MM.1S (cell line): Measurements from ENCODE around the gene IRAK3.

Experiments
- DNase-seq: peaks from one replicate; pipeline ENCODE4 v3.0.0-alpha.2; 2015
- H2AFZ ChIP-seq: fragments of 300-600 bp; sonication (generic); 2 replicates; pipeline ENCODE4 v1.6.0; 2016; ENCODE audit warnings: antibody characterized with exemption, low read length
- H3F3A ChIP-seq: fragments of 300-600 bp; sonication (generic); 2 replicates; pipeline ENCODE4 v1.6.1; 2016; ENCODE audit warnings: mild to moderate bottlenecking, antibody characterized with exemption, low read length, moderate library complexity, mixed read lengths; ENCODE audit not compliant: insufficient read depth
- H3K27ac ChIP-seq: fragments of 300-600 bp; sonication (generic); 2 replicates; pipeline ENCODE4 v1.5.1; 2016; ENCODE audit warnings: mild to moderate bottlenecking, low read length
- H3K27me3 ChIP-seq: fragments of 300-600 bp; sonication (generic); replicated peaks from 2 replicates; pipeline ENCODE4 v1.6.0; 2016; ENCODE audit warnings: low read length; ENCODE audit not compliant: insufficient read depth
- H3K36me3 ChIP-seq: fragments of 300-600 bp; sonication (generic); replicated peaks from 2 replicates; pipeline ENCODE4 v1.6.1; 2016; ENCODE audit warnings: mild to moderate bottlenecking, low read length, mixed read lengths; ENCODE audit not compliant: insufficient read depth
- H3K4me1 ChIP-seq: fragments of 300-600 bp; sonication (generic); 2 replicates; pipeline ENCODE4 v1.6.1; 2016; ENCODE audit warnings: low read length, mixed read lengths
- H3K4me2 ChIP-seq: fragments of 300-600 bp; sonication (generic); 2 replicates; pipeline ENCODE4 v1.6.0; 2016; ENCODE audit warnings: low read depth, low read length
- H3K4me3 ChIP-seq: fragments of 300-600 bp; sonication (generic); 2 replicates; pipeline ENCODE4 v1.5.1; 2016; ENCODE audit warnings: low read length, mixed read lengths
- H3K79me2 ChIP-seq: fragments of 300-600 bp; sonication (generic); 2 replicates; pipeline ENCODE4 v1.6.1; 2016; ENCODE audit warnings: mixed run types, low read length, mixed read lengths
- H3K9ac ChIP-seq: fragments of 300-600 bp; sonication (generic); 2 replicates; pipeline ENCODE4 v1.6.1; 2016; ENCODE audit warnings: low read length, mixed read lengths
- H3K9me2 ChIP-seq: fragments of 300-600 bp; sonication (generic); replicated peaks from 2 replicates; pipeline ENCODE4 v1.6.1; 2016; ENCODE audit warnings: mild to moderate bottlenecking, low read length, mixed read lengths; ENCODE audit not compliant: insufficient read depth
- H3K9me3 ChIP-seq: fragments of 300-600 bp; sonication (generic); replicated peaks from 2 replicates; pipeline ENCODE4 v1.6.1; 2016; ENCODE audit warnings: mild to moderate bottlenecking, low read length, mixed read lengths; ENCODE audit not compliant: insufficient read depth
- H4K20me1 ChIP-seq: fragments of 300-600 bp; sonication (generic); 2 replicates; pipeline ENCODE4 v1.6.1; 2016; ENCODE audit warnings: mild to moderate bottlenecking, low read length, moderate library complexity, mixed read lengths; ENCODE audit not compliant: insufficient read depth
- EZH2 ChIP-seq: fragments of 300-600 bp; sonication (generic); optimal IDR thresholded peaks from 2 replicates; pipeline ENCODE3; 2017; ENCODE audit warnings: low read depth, mild to moderate bottlenecking, antibody characterized with exemption, low read length, mixed read lengths
- EZH2phosphoT487 ChIP-seq: fragments of 300-600 bp; sonication (generic); IDR thresholded peaks from 2 replicates; pipeline ENCODE4 v1.6.1; 2018; ENCODE audit warnings: antibody characterized with exemption, low read length
- TF ChIP-seq, protein P1 (sequence below): fragments of 300-600 bp; sonication (generic); IDR thresholded peaks from 2 replicates; pipeline ENCODE4 v1.5.1; 2016; ENCODE audit warnings: antibody characterized with exemption, low read length, mixed read lengths

The IRAK3 gene

DNA sequence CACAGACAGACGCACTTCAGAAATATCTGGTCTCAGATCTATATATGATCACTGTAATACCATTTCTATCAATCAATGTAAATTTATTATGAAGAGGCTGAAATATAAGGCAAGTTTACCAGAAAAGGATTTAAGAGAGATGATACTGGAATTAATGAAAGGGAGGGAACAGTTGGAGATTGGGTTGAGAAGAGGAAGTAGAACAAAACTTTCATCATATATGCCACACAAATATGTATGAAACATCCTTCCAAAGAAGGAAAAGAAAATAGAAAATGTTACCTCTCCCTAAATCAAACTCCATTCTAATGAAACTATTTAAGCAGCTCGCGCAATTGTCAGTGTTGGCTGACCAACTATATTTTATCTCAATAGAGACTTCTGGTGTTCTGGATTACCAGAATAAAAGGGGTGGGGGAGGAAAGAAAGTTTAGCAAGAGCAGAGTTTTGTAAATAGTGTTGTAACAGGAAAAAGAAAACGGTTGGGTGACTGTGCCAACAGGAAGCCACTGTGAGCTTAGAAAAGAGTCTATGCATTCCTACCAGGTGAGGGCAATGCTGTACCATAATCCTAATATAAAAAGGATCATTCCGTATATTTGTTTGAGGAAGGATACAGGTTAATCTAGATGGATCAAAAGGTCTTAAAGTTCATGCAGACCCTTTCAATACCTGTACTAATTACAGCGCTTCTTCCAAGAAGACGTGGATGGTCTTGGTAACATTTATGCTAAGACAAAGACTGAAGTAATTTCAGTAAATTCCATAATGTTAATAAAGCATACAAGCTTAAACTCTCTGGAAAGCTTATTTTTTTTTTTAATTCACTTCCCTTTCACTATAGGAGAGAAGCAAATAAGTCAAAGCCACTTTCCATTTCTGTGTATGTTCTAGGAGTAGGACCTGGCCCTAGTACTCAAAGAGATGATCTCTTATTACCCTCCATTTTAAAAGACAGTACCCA is 43.9 kb upstream of the IRAK3 start:
- no peaks in the 10 kb centered on the region for H3K9me2 ChIP-seq
- H3K4me1 ChIP-seq, result peaks cover 8% of the 10 kb centered on the region; the same call in 1 of the 2 replicates
- peak; percentile 66 for DNase-seq
- no peaks in the 10 kb centered on the region for H4K20me1 ChIP-seq
- no peak overlapping the region for H3K4me3 ChIP-seq
- H2AFZ ChIP-seq, result no peak overlapping the region
- H3K79me2 ChIP-seq, result no peaks in the 10 kb centered on the region
- H3K4me2 ChIP-seq, result no peak overlapping the region
- TF ChIP-seq EZH2phosphoT487, result no peak
- TF ChIP-seq, protein P1, sequence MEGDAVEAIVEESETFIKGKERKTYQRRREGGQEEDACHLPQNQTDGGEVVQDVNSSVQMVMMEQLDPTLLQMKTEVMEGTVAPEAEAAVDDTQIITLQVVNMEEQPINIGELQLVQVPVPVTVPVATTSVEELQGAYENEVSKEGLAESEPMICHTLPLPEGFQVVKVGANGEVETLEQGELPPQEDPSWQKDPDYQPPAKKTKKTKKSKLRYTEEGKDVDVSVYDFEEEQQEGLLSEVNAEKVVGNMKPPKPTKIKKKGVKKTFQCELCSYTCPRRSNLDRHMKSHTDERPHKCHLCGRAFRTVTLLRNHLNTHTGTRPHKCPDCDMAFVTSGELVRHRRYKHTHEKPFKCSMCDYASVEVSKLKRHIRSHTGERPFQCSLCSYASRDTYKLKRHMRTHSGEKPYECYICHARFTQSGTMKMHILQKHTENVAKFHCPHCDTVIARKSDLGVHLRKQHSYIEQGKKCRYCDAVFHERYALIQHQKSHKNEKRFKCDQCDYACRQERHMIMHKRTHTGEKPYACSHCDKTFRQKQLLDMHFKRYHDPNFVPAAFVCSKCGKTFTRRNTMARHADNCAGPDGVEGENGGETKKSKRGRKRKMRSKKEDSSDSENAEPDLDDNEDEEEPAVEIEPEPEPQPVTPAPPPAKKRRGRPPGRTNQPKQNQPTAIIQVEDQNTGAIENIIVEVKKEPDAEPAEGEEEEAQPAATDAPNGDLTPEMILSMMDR, result peak; percentile 71
- no peaks in the 10 kb centered on the region; the same call in 1 of the 2 replicates for H3K36me3 ChIP-seq
- no peaks in the 10 kb centered on the region for H3K9me3 ChIP-seq
- H3F3A ChIP-seq, result no peaks in the 10 kb centered on the region; the same call in 1 of the 2 replicates
- no peaks in the 10 kb centered on the region for H3K27me3 ChIP-seq
- no peak overlapping the region for H3K27ac ChIP-seq
- H3K9ac ChIP-seq, result no peak overlapping the region

GRCh38 chr12:66149702-66150398 is 39.2 kb upstream of the IRAK3 start:
- H3K9me3 ChIP-seq, result no peaks in the 10 kb centered on the region
- peaks cover 7% of the 10 kb centered on the region; the same call in 1 of the 2 replicates for H3K4me1 ChIP-seq
- H3K79me2 ChIP-seq, result 0 out of 2 replicates have a peak, but pooled peaks cover 3% of the 10 kb centered on the region
- no peaks in the 10 kb centered on the region for H4K20me1 ChIP-seq
- no peak overlapping the region for H2AFZ ChIP-seq
- H3K27ac ChIP-seq, result no peak overlapping the region
- no peak overlapping the region for H3K9ac ChIP-seq
- H3K4me3 ChIP-seq, result no peak overlapping the region
- TF ChIP-seq EZH2phosphoT487, result no peak
- TF ChIP-seq, protein P1, result no peak; the same call in 1 of the 2 replicates
- TF ChIP-seq EZH2, result no peak
- no peak overlapping the region for H3K4me2 ChIP-seq
- no peak for DNase-seq
- no peaks in the 10 kb centered on the region for H3K27me3 ChIP-seq
- no peaks in the 10 kb centered on the region for H3K9me2 ChIP-seq
- H3K36me3 ChIP-seq, result no peaks in the 10 kb centered on the region; the same call in 1 of the 2 replicates
- H3F3A ChIP-seq, result no peaks in the 10 kb centered on the region; the same call in 1 of the 2 replicates

GRCh38 chr12:66152732-66153131 is 36.3 kb upstream of the IRAK3 start:
- Histone ChIP-seq H3K9me2 (no peaks in the 10 kb centered on the region), H3K27ac (no peak overlapping the region), H2AFZ (no peak overlapping the region), H3K4me1 (no peaks in the 10 kb centered on the region), H3K9me3 (no peaks in the 10 kb centered on the region), H3F3A (no peaks in the 10 kb centered on the region), H3K36me3 (no peaks in the 10 kb centered on the region; the same call in 1 of the 2 replicates), H4K20me1 (no peaks in the 10 kb centered on the region), H3K79me2 (0 out of 2 replicates have a peak, but pooled peaks cover 3% of the 10 kb centered on the region), H3K27me3 (no peaks in the 10 kb centered on the region), H3K4me2 (no peak overlapping the region), H3K9ac (no peak overlapping the region), H3K4me3 (no peak overlapping the region)
- TF ChIP-seq EZH2phosphoT487 (no peak), EZH2 (no peak)
- TF ChIP-seq, protein P1, result no peak
- no peak for DNase-seq
